HG02642 (cell line): Measurements from ENCODE around the gene MYBPC2.
"Not testable (repeated sequence)": the region's sequence is repeated elsewhere in the genome, so short reads cannot be mapped to it uniquely, and the experiment has no call there.

ENCODE experiments used
- ATAC-seq: cut with Tn5 transposase; IDR thresholded peaks from one replicate; pipeline ENCODE4 v1.9.1; 2021; ENCODE audit warnings: mild to moderate bottlenecking; ENCODE audit not compliant: unreplicated experiment, poor library complexity

Gene MYBPC2

DNA sequence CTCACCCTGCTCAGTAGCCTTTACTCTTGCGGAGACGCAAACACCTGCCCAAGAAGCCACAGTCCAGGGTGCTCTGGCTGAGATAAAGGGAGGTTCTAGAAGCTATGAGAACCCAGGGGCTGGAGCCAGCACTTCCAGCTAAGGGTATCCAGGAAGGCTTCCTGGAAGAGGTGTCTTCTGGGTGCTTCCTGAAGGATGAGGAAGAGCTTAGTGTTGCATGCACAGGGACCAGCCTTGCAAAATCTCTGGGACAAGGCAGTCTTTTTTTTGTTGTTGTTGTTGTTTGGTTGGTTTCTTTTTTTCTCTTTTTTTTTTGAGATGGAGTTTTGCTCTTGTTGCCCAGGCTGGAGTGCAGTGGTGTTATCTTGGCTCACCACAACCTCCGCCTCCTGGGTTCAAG, 20.6 kb downstream of the MYBPC2 start:
- ATAC-seq = no peak

DNA sequence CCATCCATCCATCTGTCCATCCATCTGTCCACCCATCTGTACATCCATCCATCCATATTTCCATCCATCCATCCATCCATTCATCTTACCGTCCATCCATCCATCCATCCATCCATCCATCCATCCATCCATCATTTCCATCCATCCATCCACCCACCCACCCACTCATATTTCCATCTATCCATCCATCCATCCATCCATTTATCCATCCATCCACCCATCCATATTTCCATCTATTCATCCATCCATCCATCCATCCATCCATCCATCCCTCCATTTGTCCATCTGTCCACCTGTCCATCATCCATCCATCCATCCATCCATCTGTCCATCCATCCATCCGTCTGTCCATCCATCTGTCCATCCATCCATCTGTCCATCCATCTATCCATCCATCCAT, 23.3 kb downstream of the MYBPC2 start:
- ATAC-seq = no peak

DNA sequence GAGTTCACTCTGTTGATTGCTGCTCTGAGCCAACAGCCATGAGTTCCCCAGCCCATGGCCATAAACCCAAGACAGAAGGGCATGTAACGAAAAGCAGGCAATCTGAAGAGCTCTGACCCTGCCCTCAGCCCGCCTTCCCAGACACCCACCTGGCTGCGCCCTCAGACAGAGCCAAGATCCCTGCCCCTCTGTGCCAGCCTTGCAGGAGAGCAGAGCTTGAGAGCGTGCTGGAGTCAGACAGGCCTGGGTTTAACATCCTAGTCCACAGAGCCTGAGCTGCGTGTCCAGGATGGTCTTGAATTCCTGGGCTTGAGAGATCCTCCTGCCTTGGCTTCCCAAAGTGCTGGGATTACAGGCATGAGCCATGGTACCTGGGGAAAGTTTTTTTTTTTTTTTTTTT, 24.6 kb downstream of the MYBPC2 start:
- ATAC-seq = no peak

DNA sequence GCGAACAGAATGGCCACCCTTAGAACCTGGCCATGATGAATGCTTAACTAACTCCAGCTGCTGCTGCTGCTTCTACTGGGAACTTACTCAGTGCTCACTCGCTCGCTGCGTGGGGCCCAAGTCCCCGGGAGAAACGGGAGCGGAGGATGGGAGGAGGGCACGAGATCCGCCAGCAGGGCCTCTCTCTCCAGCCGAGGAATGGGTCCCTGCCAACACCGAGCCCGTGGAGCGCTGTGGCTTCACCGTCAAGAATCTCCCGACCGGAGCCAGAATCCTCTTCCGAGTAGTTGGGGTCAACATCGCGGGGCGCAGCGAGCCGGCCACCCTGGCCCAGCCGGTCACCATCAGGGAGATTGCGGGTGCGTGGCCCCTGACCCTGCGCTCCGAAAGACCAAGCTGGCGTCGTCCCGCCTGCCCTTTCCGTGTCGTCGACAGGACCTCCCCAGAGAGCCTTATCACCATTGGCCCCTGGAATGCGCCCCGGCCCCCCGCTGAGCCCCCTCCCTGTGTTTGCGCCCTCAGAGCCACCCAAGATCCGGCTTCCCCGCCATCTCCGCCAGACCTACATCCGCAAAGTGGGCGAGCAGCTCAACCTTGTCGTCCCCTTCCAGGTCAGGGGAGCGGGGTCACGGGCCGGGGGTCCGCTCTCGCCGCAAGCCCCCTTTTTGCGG, 25.8 kb downstream of the MYBPC2 start:
- ATAC-seq = no peak

DNA sequence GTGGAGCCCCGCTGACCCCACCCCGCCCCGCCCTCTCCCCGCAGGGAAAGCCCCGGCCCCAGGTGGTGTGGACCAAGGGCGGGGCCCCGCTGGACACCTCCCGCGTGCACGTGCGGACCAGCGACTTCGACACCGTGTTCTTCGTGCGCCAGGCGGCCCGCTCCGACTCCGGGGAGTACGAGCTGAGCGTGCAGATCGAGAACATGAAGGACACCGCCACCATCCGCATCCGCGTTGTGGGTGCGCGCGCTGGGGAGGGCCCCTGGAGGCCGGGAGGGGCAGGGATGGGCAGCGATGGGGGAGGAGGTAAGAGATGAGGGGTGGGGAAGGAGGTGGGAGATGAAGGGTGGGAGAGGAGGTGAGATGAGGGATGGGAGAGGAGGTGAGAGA, 26.4 kb downstream of the MYBPC2 start:
- no peak for ATAC-seq

DNA sequence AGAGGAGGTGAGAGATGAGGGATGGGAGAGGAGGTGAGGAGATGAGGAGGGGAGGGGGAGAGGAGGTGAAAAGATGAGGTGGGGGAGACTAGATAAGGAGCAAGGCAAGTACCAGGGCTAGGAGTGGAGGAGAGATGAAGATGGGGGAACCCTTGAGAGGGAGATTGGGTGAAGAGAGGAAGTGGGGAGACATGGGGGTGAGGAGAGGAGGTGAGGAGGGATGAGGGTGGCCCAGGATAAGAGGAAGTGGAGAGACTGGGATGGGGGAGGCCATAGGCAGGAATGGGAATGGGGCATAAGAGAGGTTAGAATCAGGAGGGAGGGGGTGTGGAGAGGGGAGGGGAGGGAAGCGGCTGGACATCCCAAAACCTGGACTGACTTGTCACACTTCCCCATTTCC, 26.9 kb downstream of the MYBPC2 start:
- ATAC-seq = no peak

DNA sequence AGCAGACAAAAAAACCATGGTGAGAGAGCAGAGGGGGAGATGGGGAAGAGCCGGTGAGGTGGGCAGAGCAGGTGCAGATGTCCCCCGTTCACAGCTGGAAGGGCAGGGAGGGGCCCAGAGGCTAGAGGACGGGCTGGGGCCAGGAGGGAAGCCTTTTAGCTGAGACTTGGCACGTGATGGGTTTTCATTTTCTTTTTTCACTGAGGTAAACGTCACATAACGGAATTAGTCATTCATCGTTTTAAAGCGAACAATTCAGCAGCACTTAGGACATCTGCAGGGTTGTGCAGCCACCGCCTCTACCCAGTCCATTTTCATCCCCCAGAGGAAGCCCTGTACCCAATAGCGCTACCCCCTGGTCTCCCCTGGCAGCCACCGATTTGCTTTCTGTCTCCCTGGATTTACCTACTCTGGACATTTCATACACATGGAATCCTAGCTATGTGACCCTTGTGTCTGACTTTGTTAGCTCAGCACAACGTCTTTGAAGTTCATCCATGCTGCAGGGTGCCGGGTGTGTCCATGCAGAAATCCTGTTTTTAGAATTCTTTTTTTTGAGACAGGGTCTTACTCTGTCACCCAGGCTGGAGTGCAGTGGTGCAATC, 27.6 kb downstream of the MYBPC2 start:
- peak; percentile 56 for ATAC-seq

DNA sequence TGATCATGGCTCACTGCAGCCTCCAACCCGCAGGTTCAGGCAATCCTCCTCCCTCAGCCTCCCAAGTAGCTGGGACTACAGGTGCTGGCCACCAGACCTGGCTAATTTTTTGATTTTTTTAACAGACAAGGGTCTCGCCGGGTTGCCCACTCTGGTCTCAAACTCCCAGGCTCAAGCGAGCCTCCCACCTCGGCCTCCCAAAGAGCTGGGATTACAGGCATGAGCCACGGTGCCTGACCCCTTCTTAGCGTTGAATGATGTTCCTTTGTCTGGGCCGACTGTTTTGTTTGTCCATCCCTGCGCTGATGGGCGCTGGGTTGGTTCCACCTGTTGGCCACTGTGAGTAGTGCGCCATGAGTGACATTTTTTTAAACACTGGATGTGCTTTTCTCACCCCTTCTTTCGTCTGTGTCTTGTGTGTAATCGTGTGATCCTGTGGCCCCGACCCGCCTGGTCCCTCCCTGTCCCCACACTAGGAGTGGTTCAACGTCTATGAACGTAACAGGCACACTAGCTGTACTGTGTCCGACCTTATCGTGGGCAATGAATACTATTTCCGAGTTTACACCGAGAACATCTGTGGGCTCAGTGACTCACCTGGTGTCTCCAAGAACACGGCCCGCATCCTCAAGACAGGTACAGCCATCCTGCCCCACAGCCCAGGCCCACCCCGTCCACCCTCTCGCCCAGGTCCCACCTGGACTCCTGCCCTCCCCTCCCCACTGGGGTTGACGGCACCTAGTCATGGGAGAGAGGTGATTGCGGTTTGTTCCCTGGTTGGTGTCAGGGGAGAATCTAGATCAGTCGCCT, 28.6 kb downstream of the MYBPC2 start:
- ATAC-seq = peak; percentile 56

DNA sequence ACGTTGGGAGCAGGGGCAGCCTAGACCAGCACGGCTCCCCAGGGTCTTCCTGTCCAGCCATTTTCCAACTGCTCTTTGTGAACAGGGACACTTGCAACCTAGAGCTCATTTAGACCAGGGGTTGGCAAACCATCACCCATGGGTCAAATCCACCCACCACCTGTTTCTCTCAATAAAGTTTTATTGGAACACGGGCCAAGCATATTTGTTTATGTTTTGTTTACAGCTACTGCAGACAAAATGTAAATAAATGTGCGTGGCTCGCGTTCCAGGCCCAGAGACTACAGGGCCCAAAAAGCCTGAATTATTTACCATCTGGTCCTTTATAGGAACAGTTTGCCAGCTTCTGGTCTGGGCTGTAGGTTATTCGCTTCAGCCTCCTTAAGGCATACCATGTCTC, 30.3 kb downstream of the MYBPC2 start:
- ATAC-seq = no peak

DNA sequence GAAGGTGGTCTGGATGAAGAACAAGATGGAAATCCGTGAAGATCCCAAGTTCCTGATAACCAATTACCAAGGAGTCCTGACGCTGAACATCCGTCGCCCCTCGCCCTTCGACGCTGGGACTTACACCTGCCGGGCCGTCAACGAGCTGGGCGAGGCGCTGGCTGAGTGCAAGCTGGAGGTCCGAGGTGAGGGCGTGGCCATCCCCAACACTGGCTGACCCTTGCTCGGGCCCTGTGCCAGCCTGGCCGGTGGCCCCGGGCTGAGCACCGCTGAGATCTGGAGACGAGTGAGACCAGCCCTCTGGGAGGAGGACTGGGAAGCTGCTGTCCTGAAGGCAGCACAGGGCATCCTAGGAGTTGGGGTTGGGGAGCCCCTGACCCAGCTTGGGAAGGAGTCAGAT, 31.7 kb downstream of the MYBPC2 start:
- ATAC-seq = no peak

DNA sequence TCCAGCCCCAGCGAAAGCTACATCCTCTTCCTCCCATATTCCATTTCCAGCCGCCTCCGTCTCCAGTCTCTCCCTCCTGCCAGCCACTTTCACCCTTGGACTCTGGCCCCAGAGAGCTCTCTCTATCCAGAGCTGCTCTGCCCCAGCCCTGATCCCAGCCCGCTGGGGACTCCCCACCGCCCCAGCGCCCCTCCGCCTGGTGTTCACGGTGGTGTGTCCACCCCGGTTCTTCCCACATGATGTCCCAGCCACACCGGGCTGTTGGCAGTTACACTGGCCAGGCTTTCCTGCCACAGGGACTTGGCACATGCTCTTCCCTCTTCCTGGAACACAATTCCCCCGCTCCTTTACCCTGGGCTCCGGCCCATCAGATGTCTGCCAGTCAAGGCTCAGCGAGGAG, 32.3 kb downstream of the MYBPC2 start:
- ATAC-seq = no peak

DNA sequence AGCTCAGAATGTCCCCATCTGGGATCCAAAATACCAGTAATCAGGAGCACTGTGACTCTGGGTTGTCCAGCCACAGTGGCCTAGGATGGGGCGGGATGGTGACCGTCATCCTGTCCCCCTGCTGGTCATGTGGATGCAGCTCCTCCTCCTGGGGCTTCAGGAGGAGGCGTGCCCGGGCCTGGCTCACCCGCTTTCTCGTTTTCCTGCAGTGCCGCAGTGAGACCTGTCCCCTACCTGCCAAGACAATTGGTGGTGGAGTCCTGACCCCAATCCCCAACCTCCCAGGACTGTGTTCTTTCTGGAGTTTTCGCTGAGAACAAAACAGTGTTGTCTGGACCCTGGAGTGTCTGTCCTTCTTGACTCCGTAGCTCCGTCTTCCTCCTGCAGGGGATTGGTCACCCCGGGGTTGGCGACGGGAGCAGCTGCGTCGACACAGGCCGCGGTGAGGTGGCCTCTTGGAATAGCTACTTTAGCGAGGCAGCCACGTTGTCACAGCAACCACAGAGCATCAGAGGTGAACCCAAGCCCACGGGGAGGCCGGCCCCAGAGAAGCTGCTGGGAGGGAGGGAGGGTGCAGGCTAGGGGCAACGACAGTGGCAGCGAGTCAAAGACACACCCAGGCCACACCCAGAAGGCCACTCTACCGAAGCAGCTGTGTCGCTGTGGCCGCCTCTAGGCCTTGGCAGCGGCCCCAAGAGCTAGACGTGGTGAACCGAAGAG, 33.5 kb downstream of the MYBPC2 start:
- no peak for ATAC-seq

DNA sequence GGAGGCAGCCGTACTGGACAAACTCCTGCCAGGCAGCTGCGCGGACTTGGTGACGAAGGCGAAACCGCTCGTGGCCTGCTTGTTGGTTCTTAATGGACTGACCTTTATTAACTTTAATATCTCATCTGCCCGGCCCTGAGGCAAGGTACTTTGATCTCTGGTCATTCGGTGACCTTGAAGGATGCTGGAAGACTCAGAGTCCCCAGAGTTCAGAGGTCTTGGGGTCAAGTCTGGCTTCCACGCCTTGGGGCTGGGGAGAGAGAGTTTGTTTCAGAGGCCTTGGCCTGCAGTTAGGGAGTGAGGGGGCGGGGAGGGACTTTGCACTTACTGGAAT, 34.0 kb downstream of the MYBPC2 start:
- no peak for ATAC-seq

DNA sequence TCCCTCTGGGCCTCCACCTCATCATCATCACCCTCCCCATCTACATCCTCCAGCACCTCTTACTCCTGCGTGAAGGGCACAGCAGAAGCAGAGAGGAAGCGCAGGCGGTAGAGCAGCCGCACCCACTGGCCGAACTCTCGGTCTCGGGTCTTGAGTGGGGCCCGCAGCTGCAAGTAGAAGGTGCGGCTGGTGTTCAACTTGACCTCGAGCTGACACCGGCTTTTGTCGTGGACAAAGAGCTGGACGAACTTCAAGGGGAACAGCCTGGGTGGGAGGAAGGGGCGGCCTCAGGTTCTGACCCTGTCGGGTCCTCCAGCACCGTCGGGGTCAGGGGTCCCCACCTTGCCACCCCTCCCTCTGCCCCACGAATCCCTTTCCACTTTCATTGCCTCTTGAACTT, 34.9 kb downstream of the MYBPC2 start:
- ATAC-seq = no peak

DNA sequence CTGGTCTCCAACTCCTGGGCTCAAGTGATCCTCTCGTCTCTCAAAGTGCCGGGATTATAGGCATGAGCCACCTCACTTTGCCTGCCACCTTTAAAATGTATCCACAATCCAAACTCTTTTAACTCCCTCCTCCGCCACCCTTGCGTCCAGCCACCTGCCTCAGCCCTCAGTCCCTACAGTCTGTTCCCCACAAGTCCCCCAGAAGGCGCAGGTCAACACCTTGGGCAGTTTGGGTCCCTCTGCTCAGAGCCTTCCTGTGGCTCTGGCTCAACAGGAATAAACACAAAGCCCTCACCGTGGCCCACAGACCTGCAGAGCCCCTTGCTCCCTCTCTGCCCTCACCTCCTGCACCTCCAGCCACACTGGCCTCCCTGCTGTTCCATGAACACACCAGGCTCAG, 36.1 kb downstream of the MYBPC2 start:
- no peak for ATAC-seq

DNA sequence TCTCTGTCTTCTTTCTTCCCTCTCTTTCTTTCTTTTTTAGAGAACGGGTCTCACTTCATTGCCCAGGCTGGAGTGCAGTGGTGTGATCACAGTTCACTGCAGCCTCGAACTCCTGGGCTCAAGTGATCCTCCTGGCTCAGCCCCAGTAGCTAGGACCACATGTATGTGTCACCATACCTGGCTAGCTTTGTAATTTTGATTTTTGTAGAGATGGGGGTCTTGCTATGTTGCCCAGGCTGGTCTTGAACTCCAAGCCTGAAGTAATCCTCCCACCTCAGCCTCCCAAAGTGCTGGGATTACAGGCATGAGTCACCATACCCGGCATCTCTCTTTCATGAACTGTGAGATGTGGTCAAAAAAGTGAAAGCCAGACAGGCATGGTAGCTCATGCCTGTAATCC, 40.6 kb downstream of the MYBPC2 start:
- not testable (repeated sequence) for ATAC-seq

DNA sequence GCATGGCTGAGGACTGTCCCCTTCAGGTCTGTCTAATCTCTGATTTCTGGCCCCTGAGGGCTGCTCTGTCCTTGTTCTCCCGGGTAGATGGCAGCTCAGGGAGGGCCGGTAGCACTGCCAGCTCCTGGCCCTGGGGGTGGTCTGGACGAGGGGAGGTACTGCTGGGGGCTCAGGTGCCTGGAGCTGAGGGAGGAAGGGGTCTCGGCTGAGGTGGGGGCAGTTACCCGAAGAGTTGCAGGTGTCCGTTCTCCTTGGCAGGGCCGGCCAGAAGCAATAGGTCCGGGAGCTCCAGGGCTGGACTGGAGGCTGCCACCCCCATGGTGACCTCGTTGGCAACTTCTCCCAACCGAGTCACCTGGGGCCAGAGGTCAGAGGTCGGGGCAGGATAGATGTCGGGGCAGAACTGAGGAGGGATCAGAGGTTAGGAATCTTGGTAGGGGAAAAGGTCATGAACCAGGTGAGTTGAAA, 42.4 kb downstream of the MYBPC2 start:
- no peak for ATAC-seq

DNA sequence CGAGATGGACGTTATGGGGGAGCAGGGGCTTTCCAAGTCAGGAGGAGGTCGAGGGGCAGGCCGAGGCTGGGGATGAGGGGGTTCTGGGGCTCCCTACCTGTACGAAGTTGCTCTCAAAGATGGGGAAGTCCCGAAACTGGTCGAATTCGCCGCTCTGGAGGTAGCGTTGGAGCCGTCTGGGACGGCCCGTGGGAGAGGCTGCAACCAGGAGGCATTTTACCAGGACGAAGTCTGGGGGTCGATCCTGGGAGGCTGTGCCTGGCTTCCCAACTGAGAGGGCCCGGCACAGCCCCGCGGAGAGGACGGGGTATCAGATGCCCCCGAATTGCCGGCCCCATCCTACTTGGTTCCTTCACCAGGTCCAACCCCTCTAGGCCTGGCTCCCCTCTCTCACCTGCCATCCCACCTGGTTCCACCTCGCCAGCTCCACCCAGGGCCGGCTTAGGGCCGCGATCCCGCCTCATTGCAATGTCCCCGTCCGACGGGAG, 43.1 kb downstream of the MYBPC2 start:
- ATAC-seq = no peak

DNA sequence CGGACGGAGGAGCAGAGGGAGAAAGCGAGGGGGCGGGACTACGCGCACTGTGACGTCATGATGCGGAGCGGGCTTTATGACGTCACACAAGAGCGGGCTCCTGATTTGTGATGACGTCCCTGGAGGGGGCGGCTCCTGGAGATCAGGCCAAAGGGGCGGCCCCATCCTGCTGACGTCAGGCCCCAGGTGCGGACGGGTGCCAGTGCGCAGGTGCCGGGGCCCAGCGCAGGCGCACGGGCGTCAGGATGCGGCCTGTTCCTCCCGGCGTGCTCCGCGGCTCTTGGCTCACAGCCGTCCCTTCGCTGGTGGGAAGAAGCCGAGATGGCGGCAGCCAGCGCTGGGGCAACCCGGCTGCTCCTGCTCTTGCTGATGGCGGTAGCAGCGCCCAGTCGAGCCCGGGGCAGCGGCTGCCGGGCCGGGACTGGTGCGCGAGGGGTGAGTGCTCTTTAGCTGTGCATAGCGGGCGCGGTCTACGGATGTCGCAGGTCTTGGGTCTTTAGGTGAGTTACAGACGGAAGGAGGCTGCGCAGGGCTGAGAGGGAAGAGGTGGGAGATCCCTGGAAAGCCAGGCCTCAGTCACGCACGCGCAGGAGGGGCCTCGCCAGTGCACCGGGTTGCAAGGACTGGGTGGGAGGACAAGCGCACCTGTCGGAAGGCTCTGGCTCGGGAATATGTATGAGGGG, 43.7 kb downstream of the MYBPC2 start, which contains the start of the genes EMC10 and GARIN5A:
EMC10 (plus strand) TSS at position 284 of the 683 bp plus-strand sequence; CDS start at position 322, 38 bp downstream.
GARIN5A (minus strand) TSS at position 625 of the 683 bp plus-strand sequence; CDS start at position 165, 460 bp downstream.
- ATAC-seq = peak; percentile 88

DNA sequence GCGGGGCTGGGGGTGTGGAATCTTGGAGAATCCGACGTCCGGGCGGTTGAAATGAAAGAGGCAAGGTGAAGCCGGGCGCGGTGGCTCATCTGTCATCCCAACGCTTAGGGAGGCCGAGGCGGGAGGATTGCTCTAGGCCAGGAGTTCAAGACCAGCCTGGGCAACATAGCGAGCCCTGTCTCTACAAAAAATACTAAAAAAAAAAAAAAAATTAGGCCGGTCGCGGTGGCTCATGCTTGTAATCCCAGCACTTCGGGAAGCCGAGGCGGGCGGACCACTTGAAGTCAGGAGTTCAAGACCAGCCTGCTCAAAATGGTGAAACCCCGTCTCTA, 44.2 kb downstream of the MYBPC2 start:
- ATAC-seq = no peak
